Cardiac fibroblast (primary cell): ENCODE measurements around the gene HOXC5.

Experiments used
- DNase-seq, 2 donors: peaks; one replicate each; pipeline versions ENCODE4 v3.0.0 to v3.0.0-alpha.2; 2010; ENCODE audit warnings: low read depth in 2 of 2
- H3K4me3 ChIP-seq, 2 donors: replicated peaks in 1 of 2; 1 replicate in 1 of 2; 2 replicates in 1 of 2; pipeline ENCODE4 v1.5.1; 2011; ENCODE audit warnings: low read depth in 2 of 2, low read length in 2 of 2, mild to moderate bottlenecking in 2 of 2, moderate library complexity in 1 of 2
- TF ChIP-seq, protein P1 (sequence below): IDR thresholded peaks from one replicate; pipeline ENCODE4 v1.5.1; 2011; ENCODE audit warnings: low read depth, mild to moderate bottlenecking, low read length, inconsistent platforms

The HOXC5 gene

DNA sequence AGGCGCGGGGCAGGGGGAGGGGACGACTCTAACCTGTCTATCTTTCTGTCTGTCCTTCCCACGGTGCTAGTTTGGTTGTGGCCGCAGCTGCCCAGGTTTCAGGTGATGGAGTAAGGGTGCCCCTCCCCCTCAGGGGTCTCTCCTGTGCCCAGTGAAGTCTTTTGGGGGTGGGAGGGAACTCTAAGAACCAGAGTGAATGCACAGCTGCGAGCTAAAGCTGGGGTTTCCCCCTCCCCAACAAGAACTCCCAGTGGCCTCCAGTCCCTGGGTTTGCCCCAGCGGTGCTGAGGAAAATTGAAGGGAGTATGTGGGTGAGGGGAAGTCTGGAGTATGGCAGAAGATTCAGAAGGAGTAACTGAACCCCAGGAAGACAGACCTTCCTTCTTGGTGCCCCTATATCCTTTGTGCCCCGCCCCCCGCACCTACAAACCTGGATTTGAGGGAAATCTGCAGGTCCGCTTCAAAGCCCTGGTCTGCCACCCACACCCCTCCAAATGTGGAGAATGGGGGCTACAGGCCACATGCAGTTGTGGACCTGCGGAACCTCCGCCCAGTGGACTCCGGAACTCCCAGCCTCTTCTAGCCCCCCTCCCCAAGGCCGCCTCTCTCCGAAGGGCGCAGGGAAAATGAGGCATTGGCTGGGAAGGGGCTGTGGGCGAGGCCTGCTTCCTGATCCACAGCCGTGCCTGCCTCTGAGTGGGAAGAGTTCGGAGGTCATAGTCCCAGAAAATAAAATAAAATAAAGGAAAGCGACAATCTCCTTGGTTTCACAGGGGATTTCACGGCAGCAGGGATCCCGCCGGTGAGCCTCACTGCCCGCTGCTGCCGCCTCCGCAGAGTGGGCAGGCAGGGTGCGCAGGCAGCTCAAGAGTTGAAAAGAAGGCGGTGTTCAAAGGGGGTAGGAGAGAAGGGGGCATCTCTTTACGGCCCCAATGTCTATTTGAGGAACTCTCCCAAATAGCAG lies 36.3 kb upstream of the HOXC5 start:
- peak overlapping the region in 1 of 2 donors; percentile 33 for H3K4me3 ChIP-seq
- no peak for DNase-seq
- TF ChIP-seq, protein P1, sequence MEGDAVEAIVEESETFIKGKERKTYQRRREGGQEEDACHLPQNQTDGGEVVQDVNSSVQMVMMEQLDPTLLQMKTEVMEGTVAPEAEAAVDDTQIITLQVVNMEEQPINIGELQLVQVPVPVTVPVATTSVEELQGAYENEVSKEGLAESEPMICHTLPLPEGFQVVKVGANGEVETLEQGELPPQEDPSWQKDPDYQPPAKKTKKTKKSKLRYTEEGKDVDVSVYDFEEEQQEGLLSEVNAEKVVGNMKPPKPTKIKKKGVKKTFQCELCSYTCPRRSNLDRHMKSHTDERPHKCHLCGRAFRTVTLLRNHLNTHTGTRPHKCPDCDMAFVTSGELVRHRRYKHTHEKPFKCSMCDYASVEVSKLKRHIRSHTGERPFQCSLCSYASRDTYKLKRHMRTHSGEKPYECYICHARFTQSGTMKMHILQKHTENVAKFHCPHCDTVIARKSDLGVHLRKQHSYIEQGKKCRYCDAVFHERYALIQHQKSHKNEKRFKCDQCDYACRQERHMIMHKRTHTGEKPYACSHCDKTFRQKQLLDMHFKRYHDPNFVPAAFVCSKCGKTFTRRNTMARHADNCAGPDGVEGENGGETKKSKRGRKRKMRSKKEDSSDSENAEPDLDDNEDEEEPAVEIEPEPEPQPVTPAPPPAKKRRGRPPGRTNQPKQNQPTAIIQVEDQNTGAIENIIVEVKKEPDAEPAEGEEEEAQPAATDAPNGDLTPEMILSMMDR = no peak

DNA sequence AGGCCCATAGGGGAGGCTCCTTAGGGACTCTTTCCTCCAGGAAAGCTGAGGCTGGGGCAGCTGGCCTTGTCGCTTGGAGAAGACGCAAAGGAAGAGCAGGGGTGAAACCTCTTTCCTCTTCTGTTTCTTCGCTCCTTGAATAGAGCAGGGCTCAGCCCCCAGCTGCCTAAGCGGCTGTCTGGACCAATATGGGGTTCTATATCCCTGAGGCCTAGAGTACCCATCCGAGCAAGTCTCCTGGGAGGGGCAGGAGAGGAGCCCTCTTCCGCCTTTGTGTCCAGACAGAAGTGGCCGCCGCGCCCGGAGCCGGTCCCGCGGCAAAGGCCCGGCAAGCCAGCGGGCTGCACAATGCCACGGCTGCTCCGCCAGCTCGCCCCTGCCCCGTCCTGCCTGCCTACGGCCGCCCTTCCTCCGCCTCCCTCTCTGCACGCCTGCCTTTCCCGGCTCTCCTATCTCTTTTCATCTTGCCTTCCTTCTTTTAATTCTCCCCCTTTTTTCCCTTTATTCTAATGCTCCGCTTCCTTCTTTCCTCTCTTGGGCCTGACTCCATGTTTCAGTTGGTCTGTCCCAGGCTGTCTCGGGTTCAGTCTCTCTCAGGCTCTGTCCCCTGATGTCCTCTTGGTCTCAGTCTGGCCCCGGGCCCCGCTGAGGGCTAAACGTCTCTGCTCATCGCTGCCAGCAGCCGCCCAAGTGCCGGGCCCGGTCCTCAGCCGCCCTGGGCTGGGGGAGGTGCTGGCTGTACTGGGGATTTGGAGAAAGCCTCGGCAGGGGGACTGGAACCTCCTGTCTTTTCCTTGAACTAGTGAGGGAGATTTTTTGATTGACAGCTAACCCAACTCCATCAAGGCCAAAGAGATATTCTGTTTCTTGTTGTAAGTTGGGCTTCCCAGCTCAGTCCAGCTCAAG lies 35.4 kb upstream of the HOXC5 start:
- no peak for DNase-seq
- H3K4me3 ChIP-seq = no peak overlapping the region

DNA sequence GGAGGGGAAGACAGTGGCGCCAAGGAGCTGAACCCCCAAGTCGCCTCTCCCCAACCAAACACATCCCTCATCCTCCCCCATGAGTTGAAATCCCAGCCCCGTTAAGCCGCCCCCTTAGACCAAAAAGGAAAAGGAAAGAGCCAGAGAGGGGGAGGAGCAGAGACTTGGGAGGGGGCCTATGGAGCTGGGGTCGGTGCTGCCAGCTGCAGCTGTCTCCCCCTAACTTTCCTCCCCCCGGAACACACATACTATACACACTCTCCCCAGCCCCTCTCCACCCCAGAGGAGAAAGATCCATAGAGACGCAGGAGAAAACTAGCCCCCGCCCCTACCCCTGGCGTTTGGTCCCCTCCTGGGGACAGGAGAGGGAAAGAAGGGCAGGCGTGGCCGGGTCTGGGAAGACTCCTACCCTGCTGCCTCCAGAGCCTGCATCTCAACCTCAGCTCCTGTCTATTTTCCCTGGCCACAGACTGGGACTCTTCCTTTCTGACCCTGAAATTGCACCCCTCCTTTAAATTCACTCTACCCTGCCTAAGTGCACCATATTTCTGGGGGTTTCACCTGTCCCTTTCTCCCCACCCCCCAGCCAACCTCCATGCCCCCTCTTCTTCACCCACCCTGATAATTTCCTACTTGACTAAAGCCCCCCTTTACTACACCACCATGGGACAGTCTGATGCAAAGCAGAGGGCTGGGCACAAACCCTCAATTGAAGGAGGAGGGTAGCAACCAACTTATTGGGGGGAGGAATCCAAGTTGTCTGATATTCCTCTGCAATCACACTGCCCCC lies 34.5 kb upstream of the HOXC5 start:
- DNase-seq = no peak
- H3K4me3 ChIP-seq = no peak overlapping the region
- TF ChIP-seq, protein P1 = no peak

More for the DNA sequence above, 35.4 kb upstream of the HOXC5 start:
- TF ChIP-seq, protein P1 = no peak

DNA sequence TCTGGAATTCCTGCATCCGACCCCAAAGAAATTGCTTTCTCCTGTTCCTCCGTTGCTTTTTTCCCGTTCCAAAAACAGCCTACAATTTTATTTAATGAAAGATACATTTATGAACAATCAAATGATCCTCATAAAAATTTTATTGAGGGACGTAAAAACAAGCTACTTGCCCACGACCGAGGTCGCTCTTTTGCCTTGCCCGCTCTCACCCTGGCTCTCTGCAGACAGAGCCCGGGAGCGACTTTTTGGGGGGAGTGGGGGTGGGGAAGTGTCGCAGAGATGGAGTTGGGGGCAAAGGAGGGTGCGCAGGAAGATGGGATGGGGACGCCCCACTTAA lies 34.0 kb upstream of the HOXC5 start:
- no peak overlapping the region for H3K4me3 ChIP-seq

DNA sequence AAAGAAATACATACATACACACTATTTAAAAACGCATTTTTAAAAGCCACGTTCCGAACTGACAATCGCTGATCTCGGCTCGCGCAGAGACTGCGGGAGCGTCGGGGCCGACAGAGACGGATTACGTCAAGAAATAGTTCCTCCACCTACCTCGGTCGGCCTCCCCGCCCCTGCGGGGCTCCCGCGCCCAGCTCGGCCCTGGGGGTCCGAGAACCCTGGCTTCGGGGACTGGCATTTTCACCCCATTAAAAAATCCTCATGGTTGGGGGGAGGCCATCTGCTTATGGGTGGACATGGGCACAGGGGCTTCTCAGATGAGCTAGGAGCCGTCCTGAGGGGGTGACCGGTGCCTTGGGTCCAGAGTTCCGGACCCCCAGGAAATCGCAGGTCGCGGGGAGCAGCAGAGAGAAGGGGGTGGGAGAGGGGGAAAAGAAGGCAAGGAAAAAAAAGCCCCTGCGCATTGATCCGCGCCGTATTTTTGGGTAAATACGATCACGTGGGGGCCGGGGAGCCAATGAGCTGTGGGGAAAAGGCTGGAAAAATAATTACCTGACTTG lies 33.2 kb upstream of the HOXC5 start:
- DNase-seq = peak in 1 of 2 donors; percentile 32
- no peak overlapping the region for H3K4me3 ChIP-seq
- TF ChIP-seq, protein P1 = no peak

More for the DNA sequence above, 34.0 kb upstream of the HOXC5 start:
- DNase-seq = no peak
- TF ChIP-seq, protein P1 = no peak
